ENCODE results near the gene RNPEP.

Gene RNPEP

GRCh38 chr1:201968202-201968925 is 14.1 kb upstream of the RNPEP start:
- H3K9me3 ChIP-seq (ENCODE audit: control insufficient read depth, low read length), result no peaks in the 10 kb centered on the region

GRCh38 chr1:201970334-201971159 is 11.9 kb upstream of the RNPEP start:
- Histone ChIP-seq H3K27me3 (ENCODE audit: control insufficient read depth, insufficient read depth, low read length) (no peaks in the 10 kb centered on the region), H3K9me3 (ENCODE audit: control insufficient read depth, low read length) (no peaks in the 10 kb centered on the region), H3K4me3 (ENCODE audit: low read length) (no peak overlapping the region), H3K9ac (ENCODE audit: low read length) (no peak overlapping the region), H3K36me3 (ENCODE audit: control insufficient read depth, insufficient read depth, low read length) (no peaks in the 10 kb centered on the region), H3K4me1 (ENCODE audit: control insufficient read depth, insufficient read depth, low read length) (no peaks in the 10 kb centered on the region)

More at GRCh38 chr1:201968202-201968925, 14.1 kb upstream of the RNPEP start:
- Histone ChIP-seq H3K36me3 (ENCODE audit: control insufficient read depth, insufficient read depth, low read length) (no peaks in the 10 kb centered on the region), H3K4me3 (ENCODE audit: low read length) (no peak overlapping the region), H3K9ac (ENCODE audit: low read length) (no peak overlapping the region), H3K27me3 (ENCODE audit: control insufficient read depth, insufficient read depth, low read length) (no peaks in the 10 kb centered on the region), H3K4me1 (ENCODE audit: control insufficient read depth, insufficient read depth, low read length) (no peaks in the 10 kb centered on the region)

- Histone ChIP-seq H3K9ac (ENCODE audit: low read length) (peak overlapping the region; percentile 79), H3K4me1 (ENCODE audit: control insufficient read depth, insufficient read depth, low read length) (peaks cover 14% of the 10 kb centered on the region), H3K9me3 (ENCODE audit: control insufficient read depth, low read length) (no peaks in the 10 kb centered on the region), H3K27me3 (ENCODE audit: control insufficient read depth, insufficient read depth, low read length) (no peaks in the 10 kb centered on the region), H3K4me3 (ENCODE audit: low read length) (peak overlapping the region; percentile 80), H3K36me3 (ENCODE audit: control insufficient read depth, insufficient read depth, low read length) (no peaks in the 10 kb centered on the region)
Observed at GRCh38 chr1:201982082-201982622, 296 bp upstream of the RNPEP start.

GRCh38 chr1:201983380-201983805 is 945 bp downstream of the RNPEP start:
- Histone ChIP-seq H3K36me3 (ENCODE audit: control insufficient read depth, insufficient read depth, low read length) (no peaks in the 10 kb centered on the region), H3K9ac (ENCODE audit: low read length) (peak overlapping the region; percentile 79), H3K9me3 (ENCODE audit: control insufficient read depth, low read length) (no peaks in the 10 kb centered on the region), H3K4me1 (ENCODE audit: control insufficient read depth, insufficient read depth, low read length) (peaks cover 14% of the 10 kb centered on the region), H3K27me3 (ENCODE audit: control insufficient read depth, insufficient read depth, low read length) (no peaks in the 10 kb centered on the region), H3K4me3 (ENCODE audit: low read length) (peak overlapping the region; percentile 80)

- Histone ChIP-seq H3K4me3 (ENCODE audit: low read length) (no peak overlapping the region), H3K9me3 (ENCODE audit: control insufficient read depth, low read length) (no peaks in the 10 kb centered on the region), H3K4me1 (ENCODE audit: control insufficient read depth, insufficient read depth, low read length) (peaks cover 14% of the 10 kb centered on the region), H3K27me3 (ENCODE audit: control insufficient read depth, insufficient read depth, low read length) (no peaks in the 10 kb centered on the region), H3K9ac (ENCODE audit: low read length) (no peak overlapping the region), H3K36me3 (ENCODE audit: control insufficient read depth, insufficient read depth, low read length) (no peaks in the 10 kb centered on the region)
Observed at GRCh38 chr1:201984446-201984845, 2.0 kb downstream of the RNPEP start.

- Histone ChIP-seq H3K4me1 (ENCODE audit: control insufficient read depth, insufficient read depth, low read length) (peaks cover 14% of the 10 kb centered on the region), H3K9ac (ENCODE audit: low read length) (no peak overlapping the region), H3K27me3 (ENCODE audit: control insufficient read depth, insufficient read depth, low read length) (no peaks in the 10 kb centered on the region), H3K9me3 (ENCODE audit: control insufficient read depth, low read length) (no peaks in the 10 kb centered on the region), H3K4me3 (ENCODE audit: low read length) (no peak overlapping the region), H3K36me3 (ENCODE audit: control insufficient read depth, insufficient read depth, low read length) (no peaks in the 10 kb centered on the region)
Observed at GRCh38 chr1:201985355-201985754, 2.9 kb downstream of the RNPEP start.

- H3K27me3 ChIP-seq (ENCODE audit: control insufficient read depth, insufficient read depth, low read length), result no peaks in the 10 kb centered on the region
- no peak overlapping the region for H3K4me3 ChIP-seq (ENCODE audit: low read length)
- no peaks in the 10 kb centered on the region for H3K36me3 ChIP-seq (ENCODE audit: control insufficient read depth, insufficient read depth, low read length)
- H3K9ac ChIP-seq (ENCODE audit: low read length), result no peak overlapping the region
- peaks cover 4% of the 10 kb centered on the region for H3K4me1 ChIP-seq (ENCODE audit: control insufficient read depth, insufficient read depth, low read length)
- no peaks in the 10 kb centered on the region for H3K9me3 ChIP-seq (ENCODE audit: control insufficient read depth, low read length)
Observed at GRCh38 chr1:201988601-201989000, 6.2 kb downstream of the RNPEP start.

- no peaks in the 10 kb centered on the region for H3K36me3 ChIP-seq (ENCODE audit: control insufficient read depth, insufficient read depth, low read length)
- no peaks in the 10 kb centered on the region for H3K27me3 ChIP-seq (ENCODE audit: control insufficient read depth, insufficient read depth, low read length)
- H3K9ac ChIP-seq (ENCODE audit: low read length), result no peak overlapping the region
- no peak overlapping the region for H3K4me3 ChIP-seq (ENCODE audit: low read length)
- no peaks in the 10 kb centered on the region for H3K4me1 ChIP-seq (ENCODE audit: control insufficient read depth, insufficient read depth, low read length)
- H3K9me3 ChIP-seq (ENCODE audit: control insufficient read depth, low read length), result no peaks in the 10 kb centered on the region
Observed at GRCh38 chr1:201989354-201990128, 7.1 kb downstream of the RNPEP start.

GRCh38 chr1:201990427-201990826 is 8.0 kb downstream of the RNPEP start:
- H3K27me3 ChIP-seq (ENCODE audit: control insufficient read depth, insufficient read depth, low read length), result no peaks in the 10 kb centered on the region
- no peak overlapping the region for H3K9ac ChIP-seq (ENCODE audit: low read length)
- no peaks in the 10 kb centered on the region for H3K36me3 ChIP-seq (ENCODE audit: control insufficient read depth, insufficient read depth, low read length)
- no peaks in the 10 kb centered on the region for H3K4me1 ChIP-seq (ENCODE audit: control insufficient read depth, insufficient read depth, low read length)
- H3K4me3 ChIP-seq (ENCODE audit: low read length), result no peak overlapping the region
- H3K9me3 ChIP-seq (ENCODE audit: control insufficient read depth, low read length), result no peaks in the 10 kb centered on the region

GRCh38 chr1:201999625-202000238 is 17.3 kb downstream of the RNPEP start:
- Histone ChIP-seq H3K36me3 (ENCODE audit: control insufficient read depth, insufficient read depth, low read length) (peaks cover 32% of the 10 kb centered on the region), H3K4me1 (ENCODE audit: control insufficient read depth, insufficient read depth, low read length) (no peaks in the 10 kb centered on the region), H3K4me3 (ENCODE audit: low read length) (no peak overlapping the region), H3K9me3 (ENCODE audit: control insufficient read depth, low read length) (no peaks in the 10 kb centered on the region), H3K9ac (ENCODE audit: low read length) (no peak overlapping the region), H3K27me3 (ENCODE audit: control insufficient read depth, insufficient read depth, low read length) (no peaks in the 10 kb centered on the region)

- Histone ChIP-seq H3K9ac (ENCODE audit: low read length) (no peak overlapping the region), H3K36me3 (ENCODE audit: control insufficient read depth, insufficient read depth, low read length) (peaks cover 28% of the 10 kb centered on the region), H3K9me3 (ENCODE audit: control insufficient read depth, low read length) (no peaks in the 10 kb centered on the region), H3K4me3 (ENCODE audit: low read length) (no peak overlapping the region), H3K4me1 (ENCODE audit: control insufficient read depth, insufficient read depth, low read length) (peaks cover 8% of the 10 kb centered on the region), H3K27me3 (ENCODE audit: control insufficient read depth, insufficient read depth, low read length) (no peaks in the 10 kb centered on the region)
Observed at GRCh38 chr1:202002507-202002906, 20.1 kb downstream of the RNPEP start.

Measured in mucosa of stomach (tissue), 1 donor.